Neural cell (in vitro differentiated cells): ENCODE results near the gene OSBPL9. TPM values are rescaled to one million over a fixed set of nuclear protein-coding genes. Genes with fewer than 3 reads are reported as not detected.

ENCODE experiments used
- H2AFZ ChIP-seq: fragments of 200-600, 300-800 bp; sonication (generic), shearing (Covaris generic); 2 replicates; pipeline ENCODE4 v1.6.0; 2014; ENCODE audit warnings: low read depth, mild to moderate bottlenecking, antibody characterized with exemption, low read length, moderate library complexity
- H3F3A ChIP-seq: fragments of 200-600 bp; shearing (Covaris generic); 2 replicates; pipeline ENCODE4 v1.6.1; 2016; ENCODE audit warnings: mild to moderate bottlenecking, moderate library complexity, mixed read lengths, antibody characterized with exemption, low read length; ENCODE audit not compliant: insufficient read depth, poor library complexity, severe bottlenecking
- H3K27ac ChIP-seq: fragments of 200-600, 300-800 bp; sonication (generic), shearing (Covaris generic); 2 replicates; pipeline ENCODE4 v1.5.1; 2014; ENCODE audit warnings: mild to moderate bottlenecking, low read length, moderate library complexity
- H3K27me3 ChIP-seq: fragments of 300-800, 200-600 bp; sonication (generic), shearing (Covaris generic); 2 replicates; pipeline ENCODE4 v1.6.0; 2014; ENCODE audit warnings: mild to moderate bottlenecking, low read depth, low read length, moderate library complexity; ENCODE audit not compliant: insufficient read depth
- H3K36me3 ChIP-seq: fragments of 300-800, 200-600 bp; sonication (generic), shearing (Covaris generic); 2 replicates; pipeline ENCODE4 v1.5.1; 2014; ENCODE audit warnings: mild to moderate bottlenecking, antibody characterized with exemption, low read length, moderate library complexity; ENCODE audit not compliant: insufficient read depth
- H3K4me2 ChIP-seq: fragments of 300-800, 200-600 bp; sonication (generic), shearing (Covaris generic); 2 replicates; pipeline ENCODE4 v1.6.0; 2014; ENCODE audit warnings: mild to moderate bottlenecking, low read length
- H3K4me3 ChIP-seq: fragments of 300-800, 200-600 bp; sonication (generic), shearing (Covaris generic); 2 replicates; pipeline ENCODE4 v1.5.1; 2014; ENCODE audit warnings: mild to moderate bottlenecking, low read length, moderate library complexity
- H3K79me2 ChIP-seq: fragments of 200-600 bp; shearing (Covaris generic); replicated peaks from 2 replicates; pipeline ENCODE4 v1.6.0; 2014; ENCODE audit warnings: mild to moderate bottlenecking, low read length, moderate library complexity; ENCODE audit not compliant: insufficient read depth
- H3K9ac ChIP-seq: fragments of 300-800, 200-600 bp; sonication (generic), shearing (Covaris generic); 2 replicates; pipeline ENCODE4 v1.6.1; 2016; ENCODE audit warnings: mild to moderate bottlenecking, low read length, mixed read lengths
- H3K9me2 ChIP-seq: fragments of 200-600 bp; shearing (Covaris generic); 2 replicates; pipeline ENCODE4 v1.6.1; 2016; ENCODE audit warnings: mild to moderate bottlenecking, low read length, mixed read lengths; ENCODE audit not compliant: insufficient read depth
- H3K9me3 ChIP-seq: fragments of 200-600, 300-800 bp; sonication (generic), shearing (Covaris generic); 2 replicates; pipeline ENCODE4 v1.6.1; 2016; ENCODE audit warnings: mild to moderate bottlenecking, mixed run types, low read length, moderate library complexity, mixed read lengths
- H4K20me1 ChIP-seq: fragments of 200-600 bp; shearing (Covaris generic); 2 replicates; pipeline ENCODE4 v1.6.1; 2016; ENCODE audit warnings: mild to moderate bottlenecking, mixed run types; ENCODE audit not compliant: insufficient read depth
- CTCF ChIP-seq: fragments of 450-650 bp; IDR thresholded peaks from 2 replicates; pipeline ENCODE4 v1.5.1; 2014; ENCODE audit warnings: antibody characterized with exemption, mild to moderate bottlenecking, moderate library complexity; ENCODE audit not compliant: poor library complexity, severe bottlenecking
- EP300 ChIP-seq: fragments of 450-650 bp; conservative IDR thresholded peaks from 2 replicates; pipeline ENCODE4 v1.6.1; 2014; ENCODE audit warnings: antibody characterized with exemption, mild to moderate bottlenecking, moderate library complexity; ENCODE audit not compliant: poor library complexity, severe bottlenecking
- EZH2 ChIP-seq: fragments of 200-600, 300-800 bp; shearing (Covaris generic), sonication (generic); IDR thresholded peaks from 2 replicates; pipeline ENCODE4 v1.6.1; 2014; ENCODE audit warnings: antibody characterized with exemption, low read length, borderline replicate concordance, mild to moderate bottlenecking; ENCODE audit not compliant: insufficient read depth, poor library complexity, severe bottlenecking
- MXI1 ChIP-seq: fragments of 450-650 bp; conservative IDR thresholded peaks from 2 replicates; pipeline ENCODE4 v1.6.1; 2014; ENCODE audit warnings: antibody characterized with exemption, mild to moderate bottlenecking; ENCODE audit not compliant: poor library complexity, severe bottlenecking
- POLR2AphosphoS5 ChIP-seq: IDR thresholded peaks from 2 replicates; pipeline ENCODE4 v1.6.1; 2012
- RAD21 ChIP-seq: fragments of 450-650 bp; conservative IDR thresholded peaks from 2 replicates; pipeline ENCODE4 v1.6.1; 2014; ENCODE audit warnings: antibody characterized with exemption, mild to moderate bottlenecking, moderate library complexity
- REST ChIP-seq: IDR thresholded peaks from 2 replicates; pipeline ENCODE4 v1.6.1; 2012; ENCODE audit warnings: borderline replicate concordance
- SMC3 ChIP-seq: fragments of 450-650 bp; conservative IDR thresholded peaks from 2 replicates; pipeline ENCODE4 v1.6.1; 2014; ENCODE audit warnings: antibody characterized with exemption, mild to moderate bottlenecking, moderate library complexity; ENCODE audit not compliant: poor library complexity
- TAF1 ChIP-seq: IDR thresholded peaks from 2 replicates; pipeline ENCODE4 v1.6.1; 2012; ENCODE audit warnings: low read depth
- polyA plus RNA-seq: library from polyadenylated mRNA; depleted of rRNA; stranded (reverse); fragments of >200 nt; gene quantifications from 2 replicates; pipeline ENCODE4 v1.2.3, GENCODE V29; 2014

Gene OSBPL9
- polyA plus RNA-seq, 1 donor from 2014 or later: 117 TPM

- Histone ChIP-seq H3K4me2 (no peak overlapping the region), H3K9me3 (no peaks in the 10 kb centered on the region), H3K27me3 (no peaks in the 10 kb centered on the region), H3K4me3 (no peak overlapping the region), H3K79me2 (no peaks in the 10 kb centered on the region), H3K27ac (no peak overlapping the region), H4K20me1 (no peaks in the 10 kb centered on the region), H3K9me2 (no peaks in the 10 kb centered on the region), H3F3A (peaks cover 3% of the 10 kb centered on the region), H3K36me3 (no peaks in the 10 kb centered on the region), H2AFZ (no peak overlapping the region), H3K9ac (no peak overlapping the region)
- TF ChIP-seq TAF1 (no peak), RAD21 (no peak), REST (no peak), CTCF (no peak), EP300 (no peak), POLR2AphosphoS5 (no peak), MXI1 (no peak), EZH2 (no peak), SMC3 (no peak)
These were observed 172.4 kb downstream of the OSBPL9 start for GRCh38 chr1:51789342-51789741.

GRCh38 chr1:51790385-51790784 is 173.5 kb downstream of the OSBPL9 start:
- no peaks in the 10 kb centered on the region for H3K9me3 ChIP-seq
- H3K9ac ChIP-seq: no peak overlapping the region
- H3K27ac ChIP-seq: no peak overlapping the region
- no peaks in the 10 kb centered on the region for H3K27me3 ChIP-seq
- TF ChIP-seq REST (no peak), POLR2AphosphoS5 (no peak), EP300 (no peak), RAD21 (no peak), CTCF (no peak), TAF1 (no peak), MXI1 (no peak), SMC3 (no peak)
- H4K20me1 ChIP-seq: no peaks in the 10 kb centered on the region
- H3K9me2 ChIP-seq: no peaks in the 10 kb centered on the region
- no peak overlapping the region for H2AFZ ChIP-seq
- H3K4me2 ChIP-seq: no peak overlapping the region
- H3F3A ChIP-seq: peaks cover 3% of the 10 kb centered on the region
- H3K36me3 ChIP-seq: peaks cover 6% of the 10 kb centered on the region
- H3K4me3 ChIP-seq: no peak overlapping the region
- H3K79me2 ChIP-seq: no peaks in the 10 kb centered on the region
